Measurements from ENCODE around the gene CACNA2D3.

Gene CACNA2D3

GRCh38 chr3:54676087-54676486 lies 553.7 kb downstream of the CACNA2D3 start:
- no peak for DNase-seq (ENCODE audit: low read depth)

DNA sequence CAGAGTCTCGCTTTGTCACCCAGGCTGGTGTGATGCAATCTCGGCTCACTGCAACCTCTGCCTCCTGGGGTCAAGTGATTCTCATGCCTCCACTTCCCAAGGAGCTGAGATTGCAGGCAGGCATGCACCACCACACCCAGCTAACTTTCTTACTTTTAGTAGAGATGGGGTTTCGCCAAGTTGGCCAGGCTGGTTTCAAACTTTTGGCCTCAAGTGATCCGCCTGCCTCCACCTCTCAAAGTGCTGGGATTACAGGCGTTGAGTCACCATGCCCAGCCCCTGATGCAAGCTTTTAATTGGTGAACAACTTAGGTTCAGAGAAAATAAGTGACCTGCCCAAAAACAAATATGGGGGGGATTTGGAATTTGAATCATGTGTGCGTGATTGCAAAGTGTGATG lies 559.4 kb downstream of the CACNA2D3 start:
- DNase-seq (ENCODE audit: low read depth) = peak; percentile 69

- DNase-seq (ENCODE audit: low read depth) = no peak
Measured at GRCh38 chr3:54685213-54685612, 562.9 kb downstream of the CACNA2D3 start.

DNA sequence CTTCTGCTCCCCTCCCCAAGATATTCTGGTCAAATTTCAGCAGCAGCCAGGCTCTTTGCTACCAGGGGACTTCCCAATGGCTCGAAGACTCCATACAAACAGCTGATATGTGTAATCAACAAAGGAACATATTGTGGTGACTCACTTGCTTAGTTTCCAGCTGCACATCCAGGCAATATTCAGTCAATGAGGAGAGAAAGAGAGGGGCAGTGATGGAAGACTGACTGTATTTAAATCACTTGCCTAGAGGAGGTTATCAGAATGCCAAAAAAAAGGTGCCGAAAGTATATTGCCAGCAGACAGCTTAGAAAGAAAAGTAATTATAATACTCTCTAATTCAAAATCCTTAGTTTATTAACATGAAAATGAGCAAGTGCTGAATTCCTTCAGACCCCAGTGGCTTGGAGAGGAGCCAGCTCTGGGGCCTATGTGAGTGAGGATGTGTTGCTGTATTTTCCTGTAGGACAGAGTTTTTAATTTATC lies 569.0 kb downstream of the CACNA2D3 start:
- DNase-seq (ENCODE audit: low read depth) = peak; percentile 6

DNA sequence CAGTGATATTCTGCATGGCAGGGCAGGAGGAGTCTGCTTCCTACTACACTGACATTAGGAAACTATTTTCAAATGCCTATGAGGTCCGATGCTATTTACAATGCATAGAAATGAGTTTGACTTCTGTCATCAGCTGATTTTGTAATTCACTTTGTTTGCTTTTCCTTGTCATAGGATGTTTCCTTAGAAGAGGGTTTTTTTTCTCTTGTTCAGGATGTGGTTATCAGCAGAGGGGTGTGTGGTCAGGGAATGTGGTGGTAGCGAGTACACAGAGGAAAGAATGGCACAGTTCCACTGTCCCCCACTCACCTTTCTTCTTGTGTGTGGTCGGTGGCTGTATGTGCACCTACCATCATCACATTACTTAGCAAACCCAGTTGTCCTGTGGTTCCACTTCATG lies 574.0 kb downstream of the CACNA2D3 start:
- DNase-seq (ENCODE audit: low read depth) = peak; percentile 9

GRCh38 chr3:54698054-54698453 lies 575.7 kb downstream of the CACNA2D3 start:
- DNase-seq (ENCODE audit: low read depth) = no peak

GRCh38 chr3:54703923-54704322 lies 581.6 kb downstream of the CACNA2D3 start:
- DNase-seq (ENCODE audit: low read depth) = no peak

- DNase-seq (ENCODE audit: low read depth) = no peak
Measured at GRCh38 chr3:54705730-54706129, 583.4 kb downstream of the CACNA2D3 start.

DNA sequence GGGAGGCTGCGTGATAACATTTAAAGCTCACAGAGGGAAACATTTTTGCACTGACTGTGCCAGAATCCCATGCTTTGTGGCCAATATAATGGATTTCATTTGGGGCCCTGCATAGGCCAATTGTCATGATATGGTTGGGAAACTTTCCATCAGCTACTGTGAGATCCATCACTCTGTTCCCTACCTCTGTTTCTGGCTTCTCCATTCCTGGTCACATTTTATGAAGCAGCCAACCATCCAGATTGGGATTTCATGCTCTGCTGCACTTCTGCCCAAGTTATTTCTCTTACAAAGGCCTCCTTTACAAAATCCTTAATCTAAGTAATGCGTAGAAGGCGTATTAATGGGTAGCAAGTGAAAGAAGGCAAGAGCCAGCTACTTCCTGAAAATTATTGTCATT lies 584.4 kb downstream of the CACNA2D3 start:
- DNase-seq (ENCODE audit: low read depth) = no peak

DNA sequence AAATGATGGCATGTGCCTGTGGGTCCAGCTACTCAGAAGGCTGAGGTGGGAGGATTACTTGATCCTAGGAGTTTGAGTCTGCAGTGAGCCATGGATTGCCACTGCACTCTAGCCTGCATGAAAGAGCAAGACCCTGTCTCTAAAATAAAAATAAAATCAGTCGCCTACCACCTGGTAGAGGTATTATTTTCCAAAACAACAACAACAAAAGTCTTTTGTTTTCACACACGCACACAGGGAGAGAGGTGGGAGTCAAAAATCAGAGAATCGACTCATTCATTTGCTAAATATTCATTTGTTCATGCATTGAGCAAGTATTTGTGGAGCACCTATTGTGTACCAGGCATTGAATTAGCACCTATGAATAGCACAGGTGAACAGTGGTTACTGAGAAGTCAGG lies 587.4 kb downstream of the CACNA2D3 start:
- no peak for DNase-seq (ENCODE audit: low read depth)

DNA sequence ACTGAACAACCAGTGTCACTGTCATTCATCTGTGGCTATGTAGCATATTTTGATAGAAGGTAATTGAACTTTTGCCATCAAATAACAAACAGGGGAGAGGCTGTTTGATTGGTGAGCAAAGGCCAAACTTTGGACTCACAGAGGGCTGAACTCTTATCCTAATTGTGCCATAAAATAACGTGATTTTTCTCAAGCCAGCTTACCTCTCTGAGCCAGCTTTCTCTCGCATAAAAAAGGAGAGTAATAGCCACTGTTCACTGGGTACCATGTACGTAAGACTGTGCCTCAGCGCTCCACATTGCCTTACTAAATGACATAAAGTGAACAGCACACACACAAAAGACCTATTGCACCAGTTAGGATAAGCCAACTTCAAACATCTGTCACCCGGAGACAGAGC lies 588.6 kb downstream of the CACNA2D3 start:
- no peak for DNase-seq (ENCODE audit: low read depth)

GRCh38 chr3:54712539-54712938 lies 590.2 kb downstream of the CACNA2D3 start:
- DNase-seq (ENCODE audit: low read depth) = peak; percentile 38

GRCh38 chr3:54713031-54713430 lies 590.7 kb downstream of the CACNA2D3 start:
- DNase-seq (ENCODE audit: low read depth) = no peak

GRCh38 chr3:54713455-54713854 lies 591.1 kb downstream of the CACNA2D3 start:
- no peak for DNase-seq (ENCODE audit: low read depth)

GRCh38 chr3:54714035-54714434 lies 591.7 kb downstream of the CACNA2D3 start:
- DNase-seq (ENCODE audit: low read depth) = no peak

GRCh38 chr3:54717506-54717905 lies 595.2 kb downstream of the CACNA2D3 start:
- no peak for DNase-seq (ENCODE audit: low read depth)

DNA sequence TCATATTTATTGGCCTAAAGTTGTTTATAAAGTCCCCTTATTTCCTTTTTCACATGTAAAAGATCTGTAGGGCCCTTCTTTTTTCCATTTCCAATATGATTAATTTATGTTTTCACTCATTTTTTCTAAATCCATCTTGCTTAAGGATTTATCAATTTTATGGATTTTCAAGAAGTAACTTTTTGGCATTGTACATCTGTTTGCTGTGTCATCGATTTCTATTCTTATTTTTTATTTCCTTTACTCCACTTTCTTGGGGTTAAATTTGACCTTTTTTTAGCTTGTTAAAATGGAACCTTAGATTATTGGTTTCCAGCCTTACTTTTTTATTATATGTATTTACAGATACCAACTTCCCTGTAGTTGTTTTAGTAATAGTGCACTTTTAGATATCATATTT lies 597.6 kb downstream of the CACNA2D3 start:
- no peak for DNase-seq (ENCODE audit: low read depth)

- no peak for DNase-seq (ENCODE audit: low read depth)
Measured at GRCh38 chr3:54720604-54721003, 598.3 kb downstream of the CACNA2D3 start.

GRCh38 chr3:54731732-54732445 lies 609.5 kb downstream of the CACNA2D3 start:
- DNase-seq (ENCODE audit: low read depth) = peak; percentile 78

GRCh38 chr3:54733106-54734006 lies 611.0 kb downstream of the CACNA2D3 start:
- peak; percentile 64 for DNase-seq (ENCODE audit: low read depth)

- DNase-seq (ENCODE audit: low read depth) = peak; percentile 81
Measured at GRCh38 chr3:54736459-54736858, 614.1 kb downstream of the CACNA2D3 start.

DNA sequence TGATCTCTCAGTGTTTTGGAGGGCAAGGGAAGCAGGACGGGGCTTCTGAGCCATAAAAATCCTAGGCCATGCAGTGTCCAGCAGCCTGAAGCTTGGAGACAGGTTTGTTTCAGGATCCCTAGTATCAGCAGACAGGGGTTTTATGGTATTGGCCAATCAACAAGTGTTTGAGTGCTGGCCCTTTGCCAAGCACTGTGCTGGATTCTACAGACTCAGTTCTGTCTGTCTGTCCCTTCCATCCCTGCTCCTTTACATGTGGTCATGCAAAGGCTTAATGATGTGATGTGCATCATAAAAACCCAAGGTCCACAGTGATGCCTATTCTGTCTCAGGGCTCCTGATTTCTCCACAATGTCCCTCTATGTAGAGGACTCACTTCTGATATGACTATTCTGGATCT lies 621.4 kb downstream of the CACNA2D3 start:
- no peak for DNase-seq (ENCODE audit: low read depth)

DNA sequence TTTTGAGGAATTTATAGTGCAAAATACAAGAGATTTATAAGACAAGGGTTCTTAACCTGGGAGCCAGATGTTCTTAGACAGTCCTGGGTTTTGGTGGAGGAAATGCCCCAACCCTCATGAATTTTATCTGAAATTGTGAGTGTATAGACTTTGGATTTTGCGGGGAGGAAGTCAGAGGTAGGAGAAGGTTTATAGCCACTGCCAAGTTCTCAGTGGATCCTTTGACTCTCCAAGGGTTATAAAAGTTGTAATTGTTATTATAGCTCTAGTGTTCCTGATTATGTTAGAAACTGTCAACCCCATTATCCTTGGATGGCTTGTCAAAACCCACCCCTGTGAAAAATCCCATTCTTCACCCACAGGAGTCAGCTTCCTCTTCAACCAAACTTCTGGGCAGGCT lies 621.9 kb downstream of the CACNA2D3 start:
- no peak for DNase-seq (ENCODE audit: low read depth)

Data from fibroblast of gingiva (primary cell).